Esophagus squamous epithelium (tissue), 4 donors: Measurements from ENCODE around the gene SMYD2.

Experiments
- POLR2A ChIP-seq, 4 donors: fragments of 450-650 bp; IDR thresholded peaks; one replicate each; pipeline ENCODE4 v1.6.1; 2017; ENCODE audit warnings: antibody characterized with exemption in 4 of 4, mild to moderate bottlenecking in 4 of 4, moderate library complexity in 3 of 4
- TF ChIP-seq, protein P1 (sequence below), 6 experiments: fragments of 450-650 bp in 4 of 6; fragments of 200-600 bp in 2 of 6; sonication (generic) in 2 of 6; IDR thresholded peaks; one replicate each; pipeline ENCODE4 v1.5.1; 2016 to 2019; ENCODE audit warnings: antibody characterized with exemption in 6 of 6, mild to moderate bottlenecking in 4 of 6, moderate library complexity in 4 of 6

DNA sequence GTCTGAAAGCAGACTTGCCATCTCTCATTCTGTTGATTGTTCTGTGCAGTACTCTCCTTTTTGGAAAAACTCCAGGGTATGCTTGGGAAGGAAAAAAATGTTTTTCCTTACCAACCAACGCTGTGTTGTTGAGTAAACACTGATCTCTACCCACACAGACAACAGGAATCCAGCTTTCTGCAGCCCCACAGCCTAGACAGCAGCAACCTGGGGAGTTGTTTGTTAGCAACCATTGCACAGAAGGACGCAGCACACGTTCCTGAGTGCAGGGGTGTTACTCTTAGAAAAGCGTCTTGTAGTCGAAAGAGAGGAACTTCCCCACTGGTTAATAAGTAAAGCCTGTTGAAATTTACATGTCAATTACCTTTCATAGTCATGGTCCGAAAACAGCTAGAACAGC is 56.6 kb downstream of the SMYD2 start:
- TF ChIP-seq, protein P1, sequence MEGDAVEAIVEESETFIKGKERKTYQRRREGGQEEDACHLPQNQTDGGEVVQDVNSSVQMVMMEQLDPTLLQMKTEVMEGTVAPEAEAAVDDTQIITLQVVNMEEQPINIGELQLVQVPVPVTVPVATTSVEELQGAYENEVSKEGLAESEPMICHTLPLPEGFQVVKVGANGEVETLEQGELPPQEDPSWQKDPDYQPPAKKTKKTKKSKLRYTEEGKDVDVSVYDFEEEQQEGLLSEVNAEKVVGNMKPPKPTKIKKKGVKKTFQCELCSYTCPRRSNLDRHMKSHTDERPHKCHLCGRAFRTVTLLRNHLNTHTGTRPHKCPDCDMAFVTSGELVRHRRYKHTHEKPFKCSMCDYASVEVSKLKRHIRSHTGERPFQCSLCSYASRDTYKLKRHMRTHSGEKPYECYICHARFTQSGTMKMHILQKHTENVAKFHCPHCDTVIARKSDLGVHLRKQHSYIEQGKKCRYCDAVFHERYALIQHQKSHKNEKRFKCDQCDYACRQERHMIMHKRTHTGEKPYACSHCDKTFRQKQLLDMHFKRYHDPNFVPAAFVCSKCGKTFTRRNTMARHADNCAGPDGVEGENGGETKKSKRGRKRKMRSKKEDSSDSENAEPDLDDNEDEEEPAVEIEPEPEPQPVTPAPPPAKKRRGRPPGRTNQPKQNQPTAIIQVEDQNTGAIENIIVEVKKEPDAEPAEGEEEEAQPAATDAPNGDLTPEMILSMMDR (IDR thresholded peaks at IDR 0.05) = no peak
- TF ChIP-seq POLR2A (IDR thresholded peaks at IDR 0.05) = no peak
